Spinal cord (tissue), 10 donors: ENCODE results near the gene SPATA17. TPM values are rescaled to one million over a fixed set of nuclear protein-coding genes. Genes with fewer than 3 reads are reported as not detected.
"Not testable (repeated sequence)": the region's sequence is repeated elsewhere in the genome, so short reads cannot be mapped to it uniquely, and the experiment has no call there.

Experiments
- DNase-seq, 6 donors: peaks; one replicate each; pipeline versions ENCODE4 v3.0.0 to v3.0.0-alpha.2; 2013 to 2015; ENCODE audit warnings: low spot score in 6 of 6, low read depth in 4 of 6
- H3K27ac ChIP-seq: one replicate; pipeline ENCODE4 v1.5.1; 2013; ENCODE audit warnings: low read depth, low read length, control low read depth
- H3K27me3 ChIP-seq: one replicate; pipeline ENCODE4 v1.6.1; 2013; ENCODE audit warnings: low read length; ENCODE audit not compliant: control insufficient read depth, insufficient read depth
- H3K36me3 ChIP-seq: one replicate; pipeline ENCODE4 v1.6.1; 2013; ENCODE audit warnings: low read length; ENCODE audit not compliant: control insufficient read depth, insufficient read depth
- H3K4me1 ChIP-seq: one replicate; pipeline ENCODE4 v1.6.1; 2013; ENCODE audit warnings: low read length; ENCODE audit not compliant: control insufficient read depth, insufficient read depth
- H3K4me3 ChIP-seq: one replicate; pipeline ENCODE4 v1.5.1; 2013; ENCODE audit warnings: low read depth, low read length, control low read depth
- H3K9me3 ChIP-seq: one replicate; pipeline ENCODE4 v1.6.1; 2013; ENCODE audit warnings: low read length; ENCODE audit not compliant: control insufficient read depth, insufficient read depth
- WGBS: methylation state at CpG from one replicate; pipeline ENCODE4 v1.1.5; 2013; ENCODE audit warnings: missing lambda C conversion rate; ENCODE audit not compliant: insufficient coverage; 5-methylcytosine and 5-hydroxymethylcytosine counted together
- long read RNA-seq, 4 donors: transcript quantifications; one replicate each; lab custom pipeline, GENCODE V29; 2026
- polyA plus RNA-seq, 2 donors: library from polyadenylated mRNA; unstranded; fragments of 120-200 nt; gene quantifications; one replicate each; pipeline ENCODE4 v1.2.1, GENCODE V29; 2013; ENCODE audit not compliant: insufficient read length in 2 of 2
- total RNA-seq, 2 donors: library from RNA; depleted of rRNA in 1 of 2; stranded (reverse); fragments of 120-200 nt in 1 of 2; fragments of >200 nt in 1 of 2; gene quantifications; one replicate each; pipeline versions ENCODE4 v1.2.3 to v1.2.4, GENCODE V29; 2013 to 2014
- donor health status: healthy.

SPATA17 gene, protein sequence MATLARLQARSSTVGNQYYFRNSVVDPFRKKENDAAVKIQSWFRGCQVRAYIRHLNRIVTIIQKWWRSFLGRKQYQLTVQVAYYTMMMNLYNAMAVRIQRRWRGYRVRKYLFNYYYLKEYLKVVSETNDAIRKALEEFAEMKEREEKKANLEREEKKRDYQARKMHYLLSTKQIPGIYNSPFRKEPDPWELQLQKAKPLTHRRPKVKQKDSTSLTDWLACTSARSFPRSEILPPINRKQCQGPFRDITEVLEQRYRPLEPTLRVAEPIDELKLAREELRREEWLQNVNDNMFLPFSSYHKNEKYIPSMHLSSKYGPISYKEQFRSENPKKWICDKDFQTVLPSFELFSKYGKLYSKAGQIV
- total RNA-seq (10 to 100 TPM in 1 of 2 donors, 1 to 10 TPM in 1; 3.8 to 12.8 TPM), polyA plus RNA-seq (1 to 10 TPM; 8.2 to 8.4 TPM)
- long read RNA-seq, donor 1, result 0 reads
- long read RNA-seq, donor 2, result 0 reads
- long read RNA-seq, donor 3, result 0 reads
- long read RNA-seq, donor 4, full-length matches to known transcripts, result 1 of 1 reads
- long read RNA-seq, donor 4, partial matches to known transcripts, result 0 of 1 reads
- long read RNA-seq, donor 4, other reads (novel, unspliced or antisense), result 0 of 1 reads

DNA sequence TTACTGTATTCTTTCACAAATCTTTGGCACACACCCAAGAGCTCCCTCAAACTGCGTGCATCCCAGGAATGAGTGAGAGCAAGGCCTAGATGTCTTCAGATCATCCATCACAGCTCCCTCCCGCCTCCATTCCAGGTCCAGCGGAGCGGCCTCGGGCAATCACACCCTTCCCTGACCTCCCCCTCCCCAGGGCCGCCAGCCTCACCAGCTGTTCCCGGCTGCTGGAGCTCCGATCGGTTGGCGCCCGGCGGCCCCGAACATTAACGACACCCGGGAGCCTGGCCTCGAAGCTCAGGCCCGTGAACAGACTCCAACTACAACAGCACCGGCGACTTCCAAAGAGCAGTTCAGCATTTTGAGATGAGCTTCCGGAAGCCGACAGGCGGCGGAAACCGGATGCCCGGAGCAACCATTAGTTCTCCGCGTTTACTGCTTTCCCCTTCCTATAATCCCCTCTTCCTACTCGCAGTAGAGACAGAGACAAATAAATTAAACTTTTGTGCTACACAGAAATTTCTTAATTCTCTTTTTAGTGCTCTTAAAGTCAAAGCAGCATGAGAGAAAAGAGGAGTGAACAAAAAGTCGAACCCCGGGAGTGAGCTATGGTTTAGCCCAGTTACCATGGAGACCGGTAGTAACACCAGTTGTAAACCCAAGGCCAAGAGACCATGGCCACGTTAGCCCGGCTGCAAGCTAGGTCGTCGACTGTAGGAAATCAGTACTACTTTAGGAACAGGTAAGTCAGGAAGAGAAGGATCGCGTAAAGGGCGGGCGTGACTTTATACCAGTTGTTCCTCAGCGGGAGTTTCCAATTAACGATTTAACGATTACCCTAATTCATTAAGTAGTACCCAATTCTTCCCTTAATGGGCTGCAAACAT, at the start of gene SPATA17, which contains the start of gene GPATCH2:
Gene SPATA17 (plus strand): TSS at position 634 of the 881 bp plus-strand sequence. CDS start 35 bp downstream, at position 669.
Gene GPATCH2 (minus strand): TSS at position 380 of the 881 bp plus-strand sequence. CDS start 119 bp downstream, at position 261.
- Histone ChIP-seq H3K36me3 (no peaks in the 10 kb centered on the region), H3K27ac (peak within 1 kb of the TSS; percentile 96), H3K9me3 (no peaks in the 10 kb centered on the region), H3K27me3 (no peaks in the 10 kb centered on the region), H3K4me1 (peaks cover 4% of the 10 kb centered on the region), H3K4me3 (peak within 1 kb of the TSS; percentile 99)
- WGBS, result under 1% methylated on average over 34 of the region's 42 CpGs
- peak; percentile 85 to 97 (median 93) for DNase-seq

DNA sequence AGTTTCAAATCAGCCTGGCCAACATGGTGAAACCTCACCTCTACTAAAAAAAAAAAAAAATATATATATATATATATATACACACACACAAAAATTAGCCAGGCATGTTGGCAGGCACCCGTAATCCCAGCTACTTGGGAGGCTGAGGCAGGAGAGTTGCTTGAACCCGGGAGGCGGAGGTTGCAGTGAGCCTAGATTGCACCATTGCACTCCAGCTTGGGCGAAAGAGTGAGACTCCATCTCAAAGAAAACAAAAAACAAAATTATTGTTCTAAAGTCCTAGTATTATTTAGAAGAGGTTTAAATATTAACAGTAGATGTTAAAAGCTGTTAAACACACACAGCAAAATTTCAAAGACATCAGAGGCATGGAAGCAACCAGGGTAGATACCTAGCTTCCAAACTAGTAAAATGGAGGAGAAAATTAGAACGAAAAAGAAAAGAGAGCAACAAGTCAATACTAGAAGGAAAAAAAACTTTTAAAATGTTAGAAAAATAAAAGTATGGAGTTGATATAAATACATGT, 46.8 kb upstream of the SPATA17 start:
- not testable (repeated sequence) for H3K27me3 ChIP-seq, H3K4me3 ChIP-seq, DNase-seq, H3K27ac ChIP-seq, H3K4me1 ChIP-seq, H3K36me3 ChIP-seq, H3K9me3 ChIP-seq
- no CpG with 5 or more reads among the region's 5 CpGs for WGBS

DNA sequence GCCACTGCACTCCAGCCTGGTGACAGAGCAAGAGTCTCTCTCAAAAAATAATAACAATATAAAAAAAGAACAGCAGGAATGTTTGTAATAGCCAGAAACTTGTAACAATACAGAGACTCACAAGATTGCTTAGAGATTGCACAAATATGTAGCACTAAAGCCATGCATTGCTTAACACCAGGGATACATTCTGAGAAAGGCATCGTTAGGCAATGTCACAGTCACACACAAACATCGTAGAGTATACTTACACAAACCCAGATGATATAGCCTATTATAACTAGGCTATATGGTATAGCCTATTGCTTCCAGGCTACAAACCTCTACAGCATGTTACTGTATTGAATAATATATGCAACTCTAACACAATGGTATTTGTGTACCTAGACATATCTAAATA, 45.6 kb upstream of the SPATA17 start:
- peaks cover 2% of the 10 kb centered on the region for H3K36me3 ChIP-seq
- DNase-seq, result no peak
- no CpG with 5 or more reads among the region's 2 CpGs for WGBS

DNA sequence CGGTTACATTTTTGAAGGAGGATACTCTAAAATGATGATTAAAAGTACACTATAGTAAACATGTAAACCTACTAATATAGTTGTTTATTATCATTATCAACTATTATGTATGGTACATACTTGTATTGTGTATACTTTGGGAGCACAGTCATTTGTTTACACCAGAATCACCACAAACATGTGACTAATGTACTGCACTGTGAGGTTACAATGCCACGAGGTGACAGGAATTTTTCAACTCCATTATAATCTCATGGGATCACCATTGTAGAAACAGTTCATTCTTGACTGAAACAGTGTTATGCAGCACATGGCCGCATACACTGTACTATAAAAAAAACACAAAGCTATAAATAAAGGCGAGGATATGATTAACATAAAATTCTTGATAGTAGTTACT, 44.6 kb upstream of the SPATA17 start:
- no peak overlapping the region for H3K27ac ChIP-seq
- no peak for DNase-seq
- no CpG with 5 or more reads among the region's 4 CpGs for WGBS
- H3K36me3 ChIP-seq, result peaks cover 2% of the 10 kb centered on the region
- no peaks in the 10 kb centered on the region for H3K27me3 ChIP-seq
- H3K9me3 ChIP-seq, result no peaks in the 10 kb centered on the region
- H3K4me3 ChIP-seq, result no peak overlapping the region
- no peaks in the 10 kb centered on the region for H3K4me1 ChIP-seq

More for the DNA sequence above, 45.6 kb upstream of the SPATA17 start:
- no peaks in the 10 kb centered on the region for H3K27me3 ChIP-seq
- no peaks in the 10 kb centered on the region for H3K4me1 ChIP-seq
- H3K4me3 ChIP-seq, result no peak overlapping the region
- H3K27ac ChIP-seq, result no peak overlapping the region
- H3K9me3 ChIP-seq, result no peaks in the 10 kb centered on the region

DNA sequence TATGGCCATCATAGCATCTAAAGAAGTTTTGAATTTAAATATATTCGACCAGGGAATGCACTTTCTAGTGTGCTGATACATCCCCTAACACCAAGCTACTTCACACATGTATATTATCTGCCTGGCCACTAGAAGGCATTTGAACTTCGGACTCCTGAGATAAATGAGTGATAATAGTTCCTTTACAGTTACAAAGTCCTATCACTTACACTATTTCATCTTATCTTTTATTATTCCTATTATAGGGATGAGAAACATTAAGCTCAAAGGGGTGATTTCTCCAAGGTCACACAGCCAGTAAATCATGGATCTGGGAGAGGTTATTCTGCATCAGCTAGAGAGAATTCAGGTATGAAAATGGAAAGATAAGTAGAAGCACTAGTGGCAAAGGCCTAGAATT, 40.5 kb upstream of the SPATA17 start:
- WGBS, result no CpG with 5 or more reads among the region's 2 CpGs
- no peaks in the 10 kb centered on the region for H3K36me3 ChIP-seq
- DNase-seq, result no peak
- H3K4me1 ChIP-seq, result no peaks in the 10 kb centered on the region
- no peaks in the 10 kb centered on the region for H3K9me3 ChIP-seq
- H3K4me3 ChIP-seq, result no peak overlapping the region
- H3K27me3 ChIP-seq, result no peaks in the 10 kb centered on the region
- no peak overlapping the region for H3K27ac ChIP-seq

DNA sequence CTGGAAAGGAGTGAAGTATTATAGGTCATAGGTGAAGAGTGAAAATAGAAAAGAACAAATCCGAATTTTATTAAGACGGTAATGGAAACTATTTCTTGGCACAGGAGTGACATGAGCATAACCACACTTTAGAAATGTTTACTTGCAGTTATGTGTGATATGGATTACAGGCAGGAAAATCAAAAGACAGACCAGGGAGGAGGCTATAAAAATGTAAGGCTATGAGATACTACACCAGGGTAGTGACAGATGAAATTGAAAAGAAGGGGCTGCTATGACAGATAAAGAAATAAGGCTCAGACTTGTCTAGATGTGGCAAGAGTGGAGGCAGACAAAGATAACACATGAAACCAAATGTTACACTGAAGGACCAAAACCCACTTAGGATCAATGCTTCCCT, 32.0 kb upstream of the SPATA17 start:
- H3K27ac ChIP-seq, result no peak overlapping the region
- whole genome bisulfite sequencing, result 86% methylated on average over 2 of the region's 2 CpGs
- no peaks in the 10 kb centered on the region for H3K27me3 ChIP-seq
- no peaks in the 10 kb centered on the region for H3K36me3 ChIP-seq
- DNase-seq, result no peak
- H3K9me3 ChIP-seq, result no peaks in the 10 kb centered on the region
- no peak overlapping the region for H3K4me3 ChIP-seq
- H3K4me1 ChIP-seq, result no peaks in the 10 kb centered on the region

DNA sequence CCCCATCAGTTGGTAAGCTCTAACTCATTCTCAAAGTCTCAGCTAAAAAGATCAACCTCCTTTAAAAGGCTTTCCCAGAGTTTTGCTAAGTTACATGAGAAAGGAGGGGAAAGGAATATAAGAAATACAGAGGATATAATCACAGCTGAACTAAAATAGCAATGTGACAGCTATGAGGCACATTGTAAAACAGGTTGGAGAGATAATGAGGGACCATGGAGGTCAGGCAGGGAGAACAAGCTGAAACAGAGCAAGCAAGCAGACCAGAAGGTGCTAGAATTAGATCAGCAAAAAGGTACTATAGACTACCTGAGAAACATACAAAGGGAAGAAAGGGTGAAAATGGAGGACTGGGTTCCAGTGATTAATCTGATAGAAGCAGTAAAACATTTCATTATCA, 28.8 kb upstream of the SPATA17 start:
- no peak for DNase-seq
- Histone ChIP-seq H3K4me1 (no peaks in the 10 kb centered on the region), H3K36me3 (no peaks in the 10 kb centered on the region), H3K27ac (no peak overlapping the region), H3K27me3 (no peaks in the 10 kb centered on the region), H3K9me3 (no peaks in the 10 kb centered on the region), H3K4me3 (no peak overlapping the region)

DNA sequence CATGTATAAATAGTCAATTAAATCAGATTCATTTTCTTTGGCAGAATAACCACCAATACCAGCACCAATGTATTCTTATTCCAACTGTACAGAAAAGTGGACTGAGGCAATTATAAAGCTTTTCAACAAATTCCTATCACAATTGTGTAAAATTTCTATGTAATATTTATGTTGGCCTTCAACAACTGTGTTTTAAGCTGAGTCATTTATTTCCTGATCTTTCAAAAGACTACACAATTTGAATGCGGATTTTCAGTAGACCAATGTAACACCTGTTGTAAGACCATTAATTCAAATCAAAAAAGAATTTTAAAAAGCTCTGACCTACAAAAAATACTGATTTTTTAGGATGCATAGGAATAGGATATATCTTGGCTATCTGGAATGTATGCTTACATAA, 25.8 kb upstream of the SPATA17 start:
- no peak overlapping the region for H3K4me3 ChIP-seq

DNA sequence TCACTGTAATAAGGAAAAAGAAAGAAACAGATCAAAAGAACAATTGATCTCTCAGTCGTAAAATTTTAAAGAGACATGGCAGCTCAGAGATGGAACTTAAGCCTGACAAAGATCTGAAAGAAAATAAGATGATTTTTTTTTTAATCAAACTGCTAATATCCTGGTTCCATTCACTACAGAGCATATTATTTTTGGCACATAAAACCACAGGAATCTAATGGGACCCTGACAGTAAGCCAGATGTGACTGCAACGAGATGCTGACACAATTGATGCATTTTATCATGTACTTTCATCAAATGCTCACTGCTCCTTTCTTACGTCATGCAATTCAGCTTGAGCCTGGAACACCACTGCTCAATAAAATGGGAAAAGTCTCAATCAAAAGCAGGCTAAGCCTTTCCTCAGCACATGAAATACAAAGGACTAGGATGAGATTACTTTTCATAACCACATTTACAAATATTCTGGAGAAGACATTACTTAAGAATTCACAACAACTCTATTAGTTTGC, 16.9 kb upstream of the SPATA17 start:
- 32% methylated on average over 2 of the region's 3 CpGs for WGBS
- Histone ChIP-seq H3K4me3 (no peak overlapping the region), H3K36me3 (peaks cover 3% of the 10 kb centered on the region), H3K27me3 (no peaks in the 10 kb centered on the region), H3K4me1 (no peaks in the 10 kb centered on the region), H3K9me3 (no peaks in the 10 kb centered on the region), H3K27ac (no peak overlapping the region)
- peak in 1 of 6 donors; percentile 71 for DNase-seq

More for the DNA sequence above, 25.8 kb upstream of the SPATA17 start:
- WGBS, result no CpG with 5 or more reads among the region's 1 CpG
- H3K27me3 ChIP-seq, result no peaks in the 10 kb centered on the region
- H3K9me3 ChIP-seq, result no peaks in the 10 kb centered on the region
- H3K27ac ChIP-seq, result no peak overlapping the region
- H3K4me1 ChIP-seq, result no peaks in the 10 kb centered on the region
- H3K36me3 ChIP-seq, result no peaks in the 10 kb centered on the region
- DNase-seq, result no peak
